CD4-positive, alpha-beta T cell treated with Interleukin-1 beta for 1 hour (primary cell): Measurements from ENCODE around the gene CLIC3.

Source experiments
- DNase-seq, 2 donors: peaks; one replicate each; pipeline ENCODE4 v3.0.0-alpha.2; 2020 to 2022

The CLIC3 gene

DNA sequence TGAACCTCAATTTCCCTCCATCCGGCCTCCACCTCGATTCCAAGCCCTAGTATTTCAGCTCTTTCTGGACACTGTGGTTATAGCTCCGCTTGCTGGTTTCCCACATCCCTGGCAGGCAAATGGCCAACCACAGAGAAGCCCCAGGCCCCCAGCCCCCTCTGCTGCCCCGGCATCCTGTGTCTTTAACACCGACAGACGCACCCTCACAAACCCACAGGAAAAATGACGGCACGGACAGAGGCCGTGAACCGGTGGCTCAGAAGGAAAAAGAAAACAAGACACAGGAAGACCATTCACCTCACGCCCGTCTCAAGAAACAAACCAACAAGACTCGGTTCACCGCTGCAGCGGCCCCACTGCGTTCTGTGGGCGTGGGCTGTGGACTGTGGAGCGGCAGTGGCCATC, 1.5 kb upstream of the CLIC3 start:
- DNase-seq, result peak; percentile 56 to 61

DNA sequence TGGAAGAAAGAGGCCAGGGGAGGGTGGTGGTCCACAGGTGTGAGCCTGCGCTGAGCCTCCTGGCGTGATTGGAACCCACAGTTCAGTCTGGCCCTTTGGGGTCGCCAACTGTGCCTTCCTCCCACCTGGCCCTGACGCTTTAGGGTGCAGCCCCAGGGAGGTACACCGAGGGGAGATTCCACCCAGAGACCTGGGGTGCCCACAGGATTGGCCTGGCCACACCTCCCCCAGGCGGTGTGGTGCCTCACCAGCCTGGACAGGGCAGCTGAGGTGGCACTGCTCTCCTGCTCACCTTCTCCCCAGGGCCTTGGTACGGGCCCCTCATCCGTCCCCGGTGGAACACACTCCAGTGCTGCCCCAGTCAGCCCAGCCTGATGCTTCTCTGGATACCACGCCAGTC, 1.0 kb upstream of the CLIC3 start:
- peak; percentile 9 to 15 for DNase-seq

DNA sequence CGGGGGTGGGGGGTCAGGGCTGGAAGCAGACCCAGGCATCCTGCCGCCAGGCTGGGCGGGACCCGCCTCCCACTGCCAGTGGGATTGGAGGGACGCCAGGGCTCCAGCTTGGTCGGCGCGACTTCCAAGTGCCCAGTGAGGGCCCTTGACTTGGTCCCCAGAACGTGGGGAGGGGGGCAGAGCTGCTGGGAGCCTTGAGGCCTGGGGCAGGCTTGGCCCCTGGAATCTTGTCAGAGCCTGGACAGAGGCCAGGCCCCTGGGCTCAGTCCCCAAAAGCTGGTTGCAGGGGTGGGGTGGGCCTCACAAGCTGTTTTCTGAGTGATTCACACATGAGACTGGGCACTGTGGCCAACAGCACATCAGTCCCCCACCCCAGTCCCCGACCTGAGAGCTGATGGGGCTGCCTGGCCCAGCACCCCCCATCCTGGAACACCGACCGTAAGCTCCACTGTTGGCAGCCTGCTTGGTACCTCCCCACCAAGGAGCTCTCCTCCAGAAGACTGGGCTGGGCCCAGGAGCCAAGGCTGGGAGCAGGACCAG, 526 bp downstream of the CLIC3 start:
- DNase-seq, result no peak

DNA sequence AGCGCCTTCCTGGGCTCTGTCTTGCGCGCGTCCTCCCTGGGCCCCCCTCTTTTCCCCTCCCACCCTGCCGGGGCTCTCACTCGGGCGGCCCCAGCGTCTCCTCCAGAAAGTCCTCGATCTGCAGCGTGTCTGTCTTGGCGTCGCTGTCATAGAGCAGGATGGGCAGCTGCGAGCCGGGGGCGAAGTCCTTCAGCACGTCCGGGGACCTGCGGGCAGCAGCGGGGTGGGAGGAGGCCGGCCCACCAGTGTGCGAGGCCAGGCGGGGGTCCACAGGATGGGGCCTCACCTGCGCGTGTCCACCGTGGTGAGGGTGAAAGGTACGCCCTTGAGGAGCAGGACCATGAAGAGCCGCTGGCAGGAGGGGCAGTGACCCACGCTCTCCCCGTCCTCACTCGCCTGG, 1.0 kb downstream of the CLIC3 start:
- no peak for DNase-seq

DNA sequence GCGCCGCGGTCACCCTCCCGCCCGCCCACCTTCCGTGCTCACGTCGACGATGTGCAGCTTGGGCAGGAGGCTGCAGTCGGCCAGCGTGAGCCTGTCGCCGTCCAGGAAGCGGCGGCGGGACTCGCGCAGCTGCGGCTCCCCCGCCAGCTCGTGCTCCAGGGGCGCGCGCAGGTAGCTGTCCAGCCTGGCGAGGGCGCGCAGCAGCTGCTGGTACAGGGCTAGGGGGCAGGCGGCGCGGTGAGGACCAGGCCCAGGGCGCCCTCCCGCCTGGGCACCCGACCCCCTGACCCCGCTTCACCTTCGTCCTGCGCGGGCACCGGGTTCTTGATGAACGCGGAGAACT, 1.5 kb downstream of the CLIC3 start:
- DNase-seq, result no peak

DNA sequence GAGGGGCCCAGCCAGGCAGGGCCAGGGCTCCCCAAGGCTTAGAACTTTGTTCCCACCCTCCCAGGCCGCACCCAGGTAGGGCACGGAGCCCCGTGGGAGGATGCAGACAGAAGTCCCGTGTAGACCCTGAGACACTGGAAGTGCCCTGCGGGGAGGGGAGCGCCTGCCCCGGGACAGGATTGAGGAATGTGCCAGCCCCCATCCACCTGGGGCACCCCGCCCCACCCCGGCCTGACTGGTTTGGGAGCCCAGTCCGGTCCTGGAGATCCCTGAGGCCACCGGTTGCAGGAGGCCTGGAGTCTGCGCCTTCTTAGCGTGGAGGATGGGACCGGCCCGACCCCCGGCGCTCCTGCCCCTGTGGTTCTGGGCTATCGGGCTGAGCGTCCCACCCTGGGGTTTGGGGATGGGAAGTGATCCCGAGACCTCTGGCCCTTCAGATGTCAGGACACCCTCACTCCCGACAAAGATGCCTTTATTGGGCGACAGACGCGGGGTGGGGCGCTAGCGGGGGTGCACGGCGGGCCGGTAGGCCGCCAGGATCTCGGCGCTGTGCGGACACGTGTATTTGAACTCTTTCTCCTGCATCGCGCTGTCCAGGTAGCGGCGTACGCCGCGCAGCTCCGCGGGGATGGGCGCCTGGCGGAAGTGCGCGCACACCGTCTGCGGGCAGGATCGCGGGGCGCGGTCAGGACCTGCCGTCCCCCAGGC, 2.0 kb downstream of the CLIC3 start:
- DNase-seq, result no peak

DNA sequence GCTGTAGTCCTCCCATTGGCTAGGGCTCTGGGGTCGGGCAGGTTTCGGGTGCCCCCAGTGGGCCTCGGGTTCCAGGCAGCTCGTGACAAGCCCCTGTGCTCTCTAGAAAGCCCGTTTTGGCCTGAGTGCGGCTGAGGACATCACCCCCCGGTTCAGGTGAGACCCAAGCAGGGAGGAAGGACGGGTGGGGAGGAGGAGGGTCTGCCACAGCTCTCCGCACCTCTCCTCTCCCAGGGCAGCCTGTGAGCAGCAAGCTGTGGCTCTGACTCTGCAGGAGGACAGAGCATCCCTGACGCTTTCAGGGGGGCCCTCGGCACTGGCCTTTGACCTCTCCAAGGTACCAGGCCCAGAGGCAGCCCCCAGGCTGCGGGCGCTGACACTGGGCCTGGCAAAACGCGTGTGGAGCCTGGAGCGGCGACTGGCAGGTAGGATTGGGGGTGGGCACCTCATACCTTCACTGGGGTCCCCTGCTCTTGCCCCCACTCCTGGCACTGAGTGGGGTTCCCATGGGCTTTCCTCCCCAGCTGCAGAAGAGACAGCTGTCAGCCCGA, 3.5 kb downstream of the CLIC3 start:
- DNase-seq, result no peak

DNA sequence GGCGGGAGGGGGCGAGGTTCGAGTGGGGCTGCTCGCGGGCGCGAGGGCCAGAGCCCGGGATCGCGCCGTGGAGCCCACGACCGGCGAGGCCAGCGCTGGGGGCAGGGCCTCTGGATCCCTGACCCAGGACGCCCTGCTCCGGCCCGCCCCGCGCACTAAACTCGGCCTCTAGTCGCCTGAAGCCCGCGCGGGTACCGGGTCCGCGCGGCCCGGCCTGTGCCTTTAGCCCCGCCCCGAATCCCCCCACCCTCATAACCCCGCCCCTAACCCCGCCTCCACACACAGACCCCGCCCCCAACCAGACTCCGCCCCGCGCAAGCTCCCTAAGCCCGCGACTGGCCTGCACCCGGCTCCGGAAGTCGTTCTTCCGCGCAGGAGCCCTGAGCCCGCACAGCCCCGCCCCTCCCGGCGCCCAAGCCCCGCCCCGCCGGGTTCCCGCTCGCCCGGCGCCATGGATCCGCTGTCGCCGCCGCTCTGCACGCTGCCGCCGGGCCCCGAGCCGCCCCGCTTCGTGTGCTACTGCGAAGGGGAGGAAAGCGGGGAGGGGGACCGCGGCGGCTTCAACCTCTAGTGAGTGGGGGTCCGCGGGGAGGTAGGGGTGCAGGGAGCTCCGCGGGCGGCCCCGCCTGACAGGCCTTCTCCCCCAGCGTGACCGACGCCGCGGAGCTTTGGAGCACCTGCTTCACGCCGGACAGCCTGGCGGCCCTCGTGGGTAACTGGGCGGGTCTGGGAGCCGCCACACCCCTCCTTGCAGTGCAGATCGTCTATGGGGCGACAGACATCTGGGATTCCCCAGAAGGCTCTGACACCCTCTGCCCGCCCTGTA, 4.2 kb downstream of the CLIC3 start, which contains the start of gene PAXX:
TSS of gene PAXX (plus strand) at position 430 of the 826 bp plus-strand sequence. CDS start at position 452, 22 bp downstream.
- DNase-seq, result peak; percentile 94

GRCh38 chr9:136990242-136990911, 6.0 kb downstream of the CLIC3 start:
- DNase-seq, result no peak

DNA sequence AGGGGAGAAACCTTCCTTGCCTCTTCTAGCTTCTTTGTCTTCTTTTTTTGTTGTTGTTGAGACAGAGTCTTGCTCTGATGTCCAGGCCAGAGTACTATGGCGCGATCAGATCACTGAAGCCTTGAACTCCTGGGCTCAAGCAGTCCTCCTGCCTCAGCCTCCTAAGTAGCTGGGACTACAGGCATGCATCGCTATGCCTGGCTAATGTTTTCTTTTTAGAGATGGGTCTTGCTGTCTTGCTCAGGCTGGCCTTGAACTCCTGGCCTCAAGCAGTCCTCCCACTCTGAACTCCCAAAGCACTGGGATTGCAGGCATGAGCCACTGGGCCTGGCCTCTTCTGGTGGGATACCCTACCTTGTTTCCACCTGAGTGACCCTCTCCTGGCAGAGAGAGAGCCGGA, 7.5 kb downstream of the CLIC3 start:
- no peak for DNase-seq

DNA sequence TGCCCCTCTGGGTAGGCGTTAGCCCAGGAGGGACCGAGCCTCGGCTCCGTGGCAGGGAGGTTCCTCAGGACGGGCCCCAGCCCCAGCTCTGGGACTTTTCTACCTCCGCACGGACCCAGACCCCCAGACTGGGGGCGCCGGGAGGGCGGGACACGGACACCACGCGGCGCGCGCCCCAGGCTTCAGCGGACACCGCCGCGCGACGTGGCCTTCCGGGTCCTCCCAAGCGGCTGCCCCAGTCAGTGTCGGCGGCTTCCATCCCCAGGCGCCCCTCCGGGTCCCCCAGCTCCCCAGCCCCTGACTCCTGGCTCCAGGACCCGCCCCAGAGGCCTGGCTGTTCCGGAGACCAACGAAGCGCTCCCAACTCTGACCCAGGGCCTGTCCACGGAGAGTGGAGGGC, 10.5 kb downstream of the CLIC3 start:
- DNase-seq, result no peak

- DNase-seq, result no peak
Observed at GRCh38 chr9:136985027-136985602, 11.3 kb downstream of the CLIC3 start.

GRCh38 chr9:136984464-136985026, 11.8 kb downstream of the CLIC3 start:
- no peak for DNase-seq

DNA sequence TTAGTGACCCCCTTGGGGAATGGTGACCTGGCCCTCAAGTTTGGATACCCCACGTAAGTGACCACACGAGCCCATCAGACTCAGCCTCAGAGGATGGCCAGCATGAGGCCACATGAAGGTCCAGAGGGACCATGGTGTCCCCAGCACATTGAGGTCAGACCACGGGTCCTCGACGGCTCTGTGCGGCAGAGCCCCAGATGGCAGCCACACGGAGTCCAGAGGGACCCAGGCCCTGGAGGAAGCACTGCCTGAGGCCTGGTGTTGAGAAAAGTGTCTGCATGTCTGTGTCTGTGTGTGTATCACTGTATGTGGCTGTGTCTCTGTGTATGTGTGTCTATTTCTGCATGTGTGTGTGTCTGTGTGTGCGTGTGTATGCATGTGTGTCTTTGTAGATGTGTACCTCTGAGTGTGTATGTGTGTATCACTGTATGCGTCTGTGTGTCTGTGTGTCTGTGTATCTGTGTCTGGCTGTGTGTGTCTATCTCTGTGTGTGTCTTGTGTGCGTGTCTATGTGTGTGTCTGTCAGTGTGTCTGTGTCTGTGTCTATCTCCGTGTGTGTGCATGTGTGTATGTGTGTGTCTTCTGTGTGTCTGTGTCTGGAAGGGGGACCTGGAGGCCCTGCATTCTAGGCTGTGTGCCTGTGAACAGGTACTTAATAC, 12.6 kb downstream of the CLIC3 start:
- no peak for DNase-seq

DNA sequence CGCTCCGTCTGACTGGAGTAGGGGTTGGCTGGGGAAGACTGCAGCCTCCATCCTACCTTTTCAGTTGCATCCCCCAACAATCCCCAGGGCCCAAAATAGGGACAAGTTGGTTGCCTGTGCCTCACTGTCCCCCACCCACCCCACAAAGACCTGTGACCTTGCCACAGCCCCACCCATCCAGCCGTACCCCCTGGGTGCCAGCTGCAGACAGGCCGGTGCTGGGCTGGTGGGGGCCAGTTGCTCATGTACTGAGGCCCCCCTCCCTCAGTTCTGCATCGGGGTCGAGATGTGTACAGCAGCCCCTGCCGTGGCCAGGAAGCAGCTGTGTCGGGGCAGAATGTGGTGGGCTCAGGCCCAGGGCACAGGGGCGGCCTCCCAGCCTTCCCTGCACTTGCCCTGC, 13.2 kb downstream of the CLIC3 start:
- no peak for DNase-seq

- DNase-seq, result no peak
Observed at GRCh38 chr9:136982232-136983051, 13.9 kb downstream of the CLIC3 start, which contains the start of gene LCNL1. Gene LCNL1 (plus strand): TSS chr9:136982993. CDS start chr9:136983587, 594 bp downstream.

- no peak for DNase-seq
Observed at GRCh38 chr9:136981588-136982231, 14.7 kb downstream of the CLIC3 start.

DNA sequence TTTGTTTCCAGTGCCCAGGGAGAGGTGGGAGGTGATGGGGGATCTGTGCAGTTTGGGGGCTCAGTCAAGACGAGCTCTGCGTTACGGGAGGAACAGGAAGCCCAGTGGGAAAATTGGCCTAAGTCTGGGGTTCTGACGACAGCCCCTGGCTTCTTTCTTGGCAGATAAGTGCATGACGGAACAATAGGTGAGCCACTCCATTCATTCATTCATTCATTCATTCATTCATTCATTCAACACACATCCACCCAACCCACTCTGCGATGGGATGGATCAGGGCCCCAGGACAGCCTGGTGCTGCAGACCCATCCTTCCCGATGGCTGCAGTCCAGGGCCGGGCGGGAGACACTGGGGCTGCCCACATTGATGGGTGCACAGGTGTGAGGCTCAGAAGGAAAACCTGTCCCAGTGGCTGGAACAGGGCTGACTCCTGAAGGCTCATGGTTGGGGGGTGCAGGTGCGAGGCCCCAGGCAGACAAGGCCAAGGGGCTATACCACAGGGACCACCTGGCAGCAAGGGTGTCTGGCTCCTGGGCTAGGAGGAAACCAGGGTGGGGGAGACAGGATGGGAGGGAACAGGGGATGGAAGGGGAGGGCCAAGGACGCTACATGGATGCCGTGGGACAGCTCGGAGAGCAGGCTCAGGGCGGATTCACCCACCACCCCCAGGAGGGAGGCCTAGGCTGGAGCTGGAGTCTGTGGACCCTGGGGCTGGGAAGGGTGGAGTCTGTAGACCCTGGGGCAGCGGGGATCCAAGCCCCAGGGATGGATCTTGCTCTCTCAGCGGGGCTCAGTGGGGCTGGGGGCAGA, 15.5 kb downstream of the CLIC3 start:
- no peak for DNase-seq
